A549 (cell line): Measurements from ENCODE around the gene LCA5. TPM values are rescaled to one million over a fixed set of nuclear protein-coding genes. Genes with fewer than 3 reads are reported as not detected.

Source experiments
- ATAC-seq, 2 experiments: fragments of 200-7000 bp in 1 of 2; fragments of >200 bp in 1 of 2; cut with Nextera tagmentation in 1 of 2; cut with Tn5 transposase in 1 of 2; 3 replicates each; pipeline versions ENCODE4 v1.8.0 to v1.9.1; 2018 to 2020; ENCODE audit warnings: mild to moderate bottlenecking in 1 of 2, moderate library complexity in 1 of 2
- CTCF ChIA-PET: fragments of 300-600 bp; sonication (Branson Sonifier 250); formaldehyde crosslinking; extraction: SDS; loops from one replicate; lab custom pipeline; 2021; ENCODE audit warnings: antibody characterized with exemption, inconsistent platforms; lab: Yijun Ruan, JAX
- POLR2A ChIA-PET: fragments of 350-600 bp; formaldehyde crosslinking; extraction: SDS; loops from one replicate; lab custom pipeline; 2021; ENCODE audit warnings: antibody characterized with exemption, inconsistent platforms; lab: Yijun Ruan, JAX
- DNase-seq, 2 experiments: peaks; one replicate each; pipeline versions ENCODE4 v3.0.0 to v3.0.0-alpha.2; 2011 to 2016; ENCODE audit warnings: low read depth in 1 of 2, low spot score in 1 of 2
- FAIRE-seq: peaks from 2 replicates; lab custom pipeline; 2011; peaks lifted over from hg19 to GRCh38; lab: Jason Lieb, UNC
- H3K27ac ChIP-seq, 2 experiments: fragments of >200 bp; sonication (Bioruptor Twin); formaldehyde crosslinking; 3 replicates each; pipeline ENCODE4 v1.5.1; 2016 to 2017
- H3K4me1 ChIP-seq: fragments of >200 bp; sonication (Bioruptor Twin); formaldehyde crosslinking; 3 replicates; pipeline ENCODE4 v1.6.1; 2016
- H3K4me2 ChIP-seq: fragments of >200 bp; sonication (Bioruptor Twin); formaldehyde crosslinking; 3 replicates; pipeline ENCODE4 v1.6.1; 2016
- H3K4me3 ChIP-seq: fragments of >200 bp; sonication (Bioruptor Twin); formaldehyde crosslinking; 3 replicates; pipeline ENCODE4 v1.5.1; 2016
- H3K9me3 ChIP-seq: fragments of >200 bp; sonication (Bioruptor Twin); formaldehyde crosslinking; 3 replicates; pipeline ENCODE4 v1.6.1; 2016
- BHLHE40 ChIP-seq: IDR thresholded peaks from 2 replicates; pipeline ENCODE4 v1.6.1; 2012; ENCODE audit warnings: low read depth, low read length, inconsistent platforms
- CBX2 ChIP-seq: fragments of 200-600 bp; sonication (generic); IDR thresholded peaks from 2 replicates; pipeline ENCODE4 v1.6.1; 2016; ENCODE audit warnings: low read depth, mild to moderate bottlenecking, borderline replicate concordance
- CBX8 ChIP-seq: fragments of 200-600 bp; sonication (generic); IDR thresholded peaks from 2 replicates; pipeline ENCODE4 v1.6.1; 2016
- CEBPB ChIP-seq, 2 experiments: fragments of >200 bp in 1 of 2; sonication (Bioruptor Twin) in 1 of 2; formaldehyde crosslinking in 1 of 2; IDR thresholded peaks; 2 replicates each; pipeline ENCODE4 v1.6.1; 2012 to 2016
- CHD2 ChIP-seq: fragments of 150-350 bp; IDR thresholded peaks from 2 replicates; pipeline ENCODE4 v1.6.1; 2014; ENCODE audit warnings: low read length; ENCODE audit not compliant: partially characterized antibody
- CHD4 ChIP-seq: fragments of 200-600 bp; sonication (generic); IDR thresholded peaks from 2 replicates; pipeline ENCODE4 v1.6.1; 2016; ENCODE audit warnings: antibody characterized with exemption, mild to moderate bottlenecking, borderline replicate concordance
- EHF ChIP-seq: fragments of 250-450 bp; sonication (Bioruptor Pico); IDR thresholded peaks from 2 replicates; pipeline ENCODE4 v1.5.0; 2020; ENCODE audit warnings: mild to moderate bottlenecking
- EHMT2 ChIP-seq: fragments of 200-600 bp; sonication (generic); IDR thresholded peaks from 2 replicates; pipeline ENCODE4 v1.6.1; 2016; ENCODE audit warnings: antibody characterized with exemption, low read depth, mild to moderate bottlenecking, moderate library complexity
- EP300 ChIP-seq, 2 experiments: fragments of >200 bp; sonication (Bioruptor Twin); formaldehyde crosslinking; IDR thresholded peaks; 2 replicates in 1 of 2; 3 replicates in 1 of 2; pipeline ENCODE4 v1.6.1; 2016 to 2017
- FOSL2 ChIP-seq, 2 experiments: fragments of 450-650 bp in 1 of 2; fragments of >200 bp in 1 of 2; sonication (Bioruptor Twin) in 1 of 2; formaldehyde crosslinking; IDR thresholded peaks; 2 replicates each; pipeline versions ENCODE4 v1.5.0 to v1.6.1; 2016 to 2020; ENCODE audit warnings: mild to moderate bottlenecking in 1 of 2, moderate library complexity in 1 of 2
- HOXA7 ChIP-seq: fragments of 250-450 bp; sonication (Bioruptor Pico); IDR thresholded peaks from 2 replicates; pipeline ENCODE4 v1.5.0; 2020; ENCODE audit warnings: mild to moderate bottlenecking, moderate library complexity
- JUNB ChIP-seq: fragments of >200 bp; sonication (Bioruptor Twin); formaldehyde crosslinking; IDR thresholded peaks from 2 replicates; pipeline ENCODE4 v1.6.1; 2016
- KDM1A ChIP-seq: fragments of 200-600 bp; sonication (generic); IDR thresholded peaks from 2 replicates; pipeline ENCODE4 v1.6.1; 2016; ENCODE audit warnings: low read depth, mild to moderate bottlenecking
- KDM5A ChIP-seq: fragments of 200-600 bp; sonication (generic); IDR thresholded peaks from 2 replicates; pipeline ENCODE4 v1.6.1; 2016; ENCODE audit warnings: antibody characterized with exemption, mild to moderate bottlenecking
- MAFK ChIP-seq: fragments of 450-650 bp; IDR thresholded peaks from 2 replicates; pipeline ENCODE4 v1.6.1; 2014; ENCODE audit not compliant: partially characterized antibody
- MAZ ChIP-seq: fragments of 150-350 bp; IDR thresholded peaks from 2 replicates; pipeline ENCODE4 v1.6.1; 2014; ENCODE audit warnings: antibody characterized with exemption, low read depth, low read length, borderline replicate concordance
- MYC ChIP-seq: IDR thresholded peaks from 2 replicates; pipeline ENCODE4 v1.6.1; 2012; ENCODE audit warnings: mild to moderate bottlenecking, inconsistent platforms, low read length, improper control_type of control experiment, borderline replicate concordance
- PHF8 ChIP-seq: fragments of 200-600 bp; sonication (generic); IDR thresholded peaks from 2 replicates; pipeline ENCODE4 v1.6.1; 2016; ENCODE audit warnings: low read depth, mild to moderate bottlenecking, antibody characterized with exemption, moderate library complexity, borderline replicate concordance
- POLR2A ChIP-seq: IDR thresholded peaks from 2 replicates; pipeline ENCODE4 v1.6.1; 2012; ENCODE audit warnings: mild to moderate bottlenecking, low read length
- RFX5 ChIP-seq: fragments of 450-650 bp; IDR thresholded peaks from 2 replicates; pipeline ENCODE4 v1.7.1; 2014; ENCODE audit warnings: antibody characterized with exemption, mild to moderate bottlenecking, moderate library complexity
- RNF2 ChIP-seq: fragments of 200-600 bp; sonication (generic); IDR thresholded peaks from 2 replicates; pipeline ENCODE4 v1.6.1; 2016; ENCODE audit warnings: low read depth, mild to moderate bottlenecking, antibody characterized with exemption, moderate library complexity, borderline replicate concordance
- SMC3 ChIP-seq: fragments of >200 bp; sonication (Bioruptor Twin); formaldehyde crosslinking; IDR thresholded peaks from 3 replicates; pipeline ENCODE4 v1.6.1; 2018; ENCODE audit warnings: inconsistent platforms
- ZC3H11A ChIP-seq: fragments of 450-650 bp; IDR thresholded peaks from 2 replicates; pipeline ENCODE4 v1.6.1; 2014; ENCODE audit warnings: antibody characterized with exemption, mild to moderate bottlenecking
- ZFP36 ChIP-seq: fragments of 450-650 bp; IDR thresholded peaks from 2 replicates; pipeline ENCODE4 v1.6.1; 2014; ENCODE audit warnings: borderline replicate concordance; ENCODE audit not compliant: partially characterized antibody
- ZNF302 ChIP-seq: fragments of 250-450 bp; sonication (Bioruptor Pico); IDR thresholded peaks from 2 replicates; pipeline ENCODE4 v1.9.0; 2021; ENCODE audit warnings: inconsistent platforms, mild to moderate bottlenecking, moderate library complexity
- WGBS: methylation state at CpG from one replicate; pipeline ENCODE4 v1.1.6; 2017; ENCODE audit errors: missing lambda C conversion rate; 5-methylcytosine and 5-hydroxymethylcytosine counted together
- polyA plus RNA-seq, 4 experiments: library from polyadenylated mRNA; depleted of rRNA in 3 of 4; stranded (reverse); fragments of >200 nt; fragmentation: RNase III in 1 of 4; extraction: RNeasy Plus Mini Kit Qiagen cat#74134 plus additional on column Dnase treatment in 1 of 4; gene quantifications; 2 replicates in 3 of 4; 3 replicates in 1 of 4; pipeline ENCODE4 v1.2.3, GENCODE V29; 2011 to 2017
- TF ChIP-seq, protein P1 (sequence below): fragments of >200 bp; sonication (Bioruptor Twin); formaldehyde crosslinking; IDR thresholded peaks from 3 replicates; pipeline ENCODE4 v1.5.1; 2016
- TF ChIP-seq, protein P2 (sequence below): fragments of 150-350 bp; IDR thresholded peaks from 2 replicates; pipeline ENCODE4 v1.6.1; 2014; ENCODE audit warnings: low read depth, mild to moderate bottlenecking, low read length
- TF ChIP-seq, protein P3 (sequence below): IDR thresholded peaks from 2 replicates; pipeline ENCODE4 v1.6.1; 2012; ENCODE audit warnings: low read depth, borderline replicate concordance

Gene LCA5
- polyA plus RNA-seq, 2 of the 4 experiments (the other 2 are of a cell fraction) = 1.2 to 3.0 TPM

DNA sequence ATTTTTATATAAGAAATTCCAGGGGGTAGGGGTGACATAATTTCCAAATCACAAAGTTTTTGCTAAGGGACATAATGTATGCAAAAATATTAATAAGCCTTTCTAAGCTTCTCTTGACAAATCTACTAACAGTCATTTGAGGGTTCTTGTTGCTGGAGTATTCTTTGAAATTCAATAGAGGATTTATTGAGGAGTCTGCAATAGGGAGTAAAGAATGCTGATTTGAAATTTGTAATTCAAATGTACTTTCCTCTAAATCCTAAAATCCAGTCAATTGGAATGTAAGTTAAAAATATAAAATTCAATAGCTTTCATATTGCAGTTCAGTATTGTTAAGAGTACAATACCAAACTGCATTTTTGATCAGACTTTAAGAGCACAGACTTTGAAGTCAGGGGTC lies 17.1 kb upstream of the LCA5 start:
- H3K27ac ChIP-seq = no peak overlapping the region
- ChIA-PET CTCF (interaction anchor here (0.5 kb wide), 1 partner anchor 314 kb away, joined by 3 read pairs; no protein-coding TSS in a partner anchor), POLR2A (no interaction called here)
- no peak for DNase-seq
- H3K4me2 ChIP-seq = no peak overlapping the region
- TF ChIP-seq MYC (no peak), HOXA7 (CRISPR knock-in tag) (no peak), CBX2 (no peak), CEBPB (IDR thresholded peaks at IDR 0.05) (no peak), KDM5A (no peak), POLR2A (no peak), EHMT2 (no peak), RNF2 (no peak), MAFK (no peak), ZFP36 (no peak), CBX8 (no peak), ZNF302 (CRISPR knock-in tag) (no peak), SMC3 (no peak), FOSL2 (IDR thresholded peaks at IDR 0.05) (no peak), FOSL2 (CRISPR knock-in tag; IDR thresholded peaks at IDR 0.05) (no peak), MAZ (no peak), JUNB (no peak)
- TF ChIP-seq, protein P1, sequence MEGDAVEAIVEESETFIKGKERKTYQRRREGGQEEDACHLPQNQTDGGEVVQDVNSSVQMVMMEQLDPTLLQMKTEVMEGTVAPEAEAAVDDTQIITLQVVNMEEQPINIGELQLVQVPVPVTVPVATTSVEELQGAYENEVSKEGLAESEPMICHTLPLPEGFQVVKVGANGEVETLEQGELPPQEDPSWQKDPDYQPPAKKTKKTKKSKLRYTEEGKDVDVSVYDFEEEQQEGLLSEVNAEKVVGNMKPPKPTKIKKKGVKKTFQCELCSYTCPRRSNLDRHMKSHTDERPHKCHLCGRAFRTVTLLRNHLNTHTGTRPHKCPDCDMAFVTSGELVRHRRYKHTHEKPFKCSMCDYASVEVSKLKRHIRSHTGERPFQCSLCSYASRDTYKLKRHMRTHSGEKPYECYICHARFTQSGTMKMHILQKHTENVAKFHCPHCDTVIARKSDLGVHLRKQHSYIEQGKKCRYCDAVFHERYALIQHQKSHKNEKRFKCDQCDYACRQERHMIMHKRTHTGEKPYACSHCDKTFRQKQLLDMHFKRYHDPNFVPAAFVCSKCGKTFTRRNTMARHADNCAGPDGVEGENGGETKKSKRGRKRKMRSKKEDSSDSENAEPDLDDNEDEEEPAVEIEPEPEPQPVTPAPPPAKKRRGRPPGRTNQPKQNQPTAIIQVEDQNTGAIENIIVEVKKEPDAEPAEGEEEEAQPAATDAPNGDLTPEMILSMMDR = no peak
- no peaks in the 10 kb centered on the region for H3K4me1 ChIP-seq
- no peak for ATAC-seq
- FAIRE-seq = no peak
- no peaks in the 10 kb centered on the region for H3K9me3 ChIP-seq
- H3K4me3 ChIP-seq = no peak overlapping the region

DNA sequence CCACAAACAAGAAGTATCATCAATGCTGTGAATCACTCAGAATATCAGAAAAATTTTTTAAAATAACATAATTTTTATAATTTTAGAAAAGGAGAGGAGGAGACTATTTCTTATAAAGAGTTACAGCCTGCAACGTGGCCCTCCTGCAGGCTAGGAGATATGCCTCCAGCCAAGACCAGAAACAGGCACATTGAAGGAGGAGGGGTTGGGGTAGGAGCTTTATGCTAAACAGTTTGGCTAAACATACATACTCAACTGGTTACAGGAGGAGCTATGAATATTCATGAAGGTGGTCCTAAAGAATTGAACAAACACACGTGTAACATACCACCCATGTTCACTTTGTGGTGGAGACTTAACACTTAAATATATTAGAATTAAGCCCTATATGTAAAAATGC lies 14.2 kb upstream of the LCA5 start:
- POLR2A ChIA-PET = no interaction called here
- H3K4me1 ChIP-seq = no peaks in the 10 kb centered on the region
- H3K9me3 ChIP-seq = no peaks in the 10 kb centered on the region
- no peak for DNase-seq
- no peak for ATAC-seq
- FAIRE-seq = no peak
- CTCF ChIA-PET = no interaction called here
- WGBS = 79% methylated on average over 2 of the region's 2 CpGs
- H3K27ac ChIP-seq = no peak overlapping the region
- H3K4me2 ChIP-seq = no peak overlapping the region
- no peak overlapping the region for H3K4me3 ChIP-seq
- TF ChIP-seq EHF (CRISPR knock-in tag) (no peak), RNF2 (no peak), EHMT2 (no peak), KDM1A (no peak), JUNB (no peak), CHD2 (no peak), BHLHE40 (no peak), ZC3H11A (no peak), HOXA7 (CRISPR knock-in tag) (no peak), POLR2A (no peak), PHF8 (no peak), CBX8 (no peak), MAFK (no peak), RFX5 (no peak), CHD4 (no peak), EP300 (IDR thresholded peaks at IDR 0.05) (no peak)
- TF ChIP-seq, protein P1 = no peak
- TF ChIP-seq, protein P2, sequence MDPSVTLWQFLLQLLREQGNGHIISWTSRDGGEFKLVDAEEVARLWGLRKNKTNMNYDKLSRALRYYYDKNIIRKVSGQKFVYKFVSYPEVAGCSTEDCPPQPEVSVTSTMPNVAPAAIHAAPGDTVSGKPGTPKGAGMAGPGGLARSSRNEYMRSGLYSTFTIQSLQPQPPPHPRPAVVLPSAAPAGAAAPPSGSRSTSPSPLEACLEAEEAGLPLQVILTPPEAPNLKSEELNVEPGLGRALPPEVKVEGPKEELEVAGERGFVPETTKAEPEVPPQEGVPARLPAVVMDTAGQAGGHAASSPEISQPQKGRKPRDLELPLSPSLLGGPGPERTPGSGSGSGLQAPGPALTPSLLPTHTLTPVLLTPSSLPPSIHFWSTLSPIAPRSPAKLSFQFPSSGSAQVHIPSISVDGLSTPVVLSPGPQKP = no peak
- TF ChIP-seq, protein P3, sequence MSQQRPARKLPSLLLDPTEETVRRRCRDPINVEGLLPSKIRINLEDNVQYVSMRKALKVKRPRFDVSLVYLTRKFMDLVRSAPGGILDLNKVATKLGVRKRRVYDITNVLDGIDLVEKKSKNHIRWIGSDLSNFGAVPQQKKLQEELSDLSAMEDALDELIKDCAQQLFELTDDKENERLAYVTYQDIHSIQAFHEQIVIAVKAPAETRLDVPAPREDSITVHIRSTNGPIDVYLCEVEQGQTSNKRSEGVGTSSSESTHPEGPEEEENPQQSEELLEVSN = no peak
